GM12875 (cell line): ENCODE data around the gene SLCO3A1.

ENCODE experiments used
- H3K4me3 ChIP-seq: one replicate; pipeline ENCODE4 v1.5.1; 2011; ENCODE audit warnings: low read depth, low read length, control low read depth
- TF ChIP-seq, protein P1 (sequence below): IDR thresholded peaks from 2 replicates; pipeline ENCODE4 v1.5.1; 2011; ENCODE audit warnings: low read depth, mild to moderate bottlenecking, control low read depth, inconsistent platforms, low read length, moderate library complexity, borderline replicate concordance; ENCODE audit not compliant: insufficient read depth

SLCO3A1 gene

DNA sequence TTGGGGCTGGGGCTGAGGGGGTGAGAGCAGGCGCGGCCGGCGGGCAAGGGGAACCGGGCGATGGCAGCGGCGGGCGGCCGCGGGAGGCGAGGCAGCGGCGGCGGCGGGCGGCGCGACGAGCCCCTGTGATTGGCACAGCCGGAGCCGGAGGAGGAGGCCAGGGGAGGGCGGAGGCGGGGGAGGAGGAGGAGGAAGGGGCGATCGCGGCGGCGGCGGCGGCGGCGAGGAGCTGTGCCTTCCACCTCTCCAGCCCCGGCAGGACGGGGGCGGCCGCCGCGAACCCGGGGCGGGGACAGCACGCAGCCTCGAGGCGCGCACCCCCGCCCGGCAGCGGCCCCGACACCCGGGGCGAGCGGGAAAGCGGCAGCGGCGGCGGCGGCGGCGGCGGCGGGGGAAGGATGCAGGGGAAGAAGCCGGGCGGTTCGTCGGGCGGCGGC lies at the start of gene SLCO3A1:
Gene SLCO3A1, plus strand, starts transcription at position 198 of the 437 bp plus-strand sequence.
- H3K4me3 ChIP-seq = no peak within 1 kb of the TSS
- TF ChIP-seq, protein P1, sequence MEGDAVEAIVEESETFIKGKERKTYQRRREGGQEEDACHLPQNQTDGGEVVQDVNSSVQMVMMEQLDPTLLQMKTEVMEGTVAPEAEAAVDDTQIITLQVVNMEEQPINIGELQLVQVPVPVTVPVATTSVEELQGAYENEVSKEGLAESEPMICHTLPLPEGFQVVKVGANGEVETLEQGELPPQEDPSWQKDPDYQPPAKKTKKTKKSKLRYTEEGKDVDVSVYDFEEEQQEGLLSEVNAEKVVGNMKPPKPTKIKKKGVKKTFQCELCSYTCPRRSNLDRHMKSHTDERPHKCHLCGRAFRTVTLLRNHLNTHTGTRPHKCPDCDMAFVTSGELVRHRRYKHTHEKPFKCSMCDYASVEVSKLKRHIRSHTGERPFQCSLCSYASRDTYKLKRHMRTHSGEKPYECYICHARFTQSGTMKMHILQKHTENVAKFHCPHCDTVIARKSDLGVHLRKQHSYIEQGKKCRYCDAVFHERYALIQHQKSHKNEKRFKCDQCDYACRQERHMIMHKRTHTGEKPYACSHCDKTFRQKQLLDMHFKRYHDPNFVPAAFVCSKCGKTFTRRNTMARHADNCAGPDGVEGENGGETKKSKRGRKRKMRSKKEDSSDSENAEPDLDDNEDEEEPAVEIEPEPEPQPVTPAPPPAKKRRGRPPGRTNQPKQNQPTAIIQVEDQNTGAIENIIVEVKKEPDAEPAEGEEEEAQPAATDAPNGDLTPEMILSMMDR = no peak

DNA sequence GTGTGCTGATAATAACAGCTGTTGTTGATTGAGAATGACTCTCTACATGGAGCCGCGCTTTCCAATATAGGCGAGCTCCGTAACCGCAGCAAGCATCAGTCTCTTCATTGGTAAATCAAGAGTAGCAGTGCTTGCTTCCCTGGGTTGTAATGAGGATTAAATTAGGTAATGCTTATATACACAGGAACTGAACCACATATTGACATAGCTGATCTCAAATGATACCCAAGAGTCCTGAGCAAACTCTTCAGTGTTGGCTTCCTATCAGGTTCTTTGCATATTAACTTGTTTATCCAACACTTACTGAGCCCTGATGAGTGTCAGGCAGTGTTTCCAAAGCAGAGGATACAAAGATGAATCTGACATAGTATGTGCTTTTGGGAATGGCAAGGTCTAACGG lies 46.4 kb upstream of the SLCO3A1 start:
- TF ChIP-seq, protein P1 = no peak
- H3K4me3 ChIP-seq = no peak overlapping the region

DNA sequence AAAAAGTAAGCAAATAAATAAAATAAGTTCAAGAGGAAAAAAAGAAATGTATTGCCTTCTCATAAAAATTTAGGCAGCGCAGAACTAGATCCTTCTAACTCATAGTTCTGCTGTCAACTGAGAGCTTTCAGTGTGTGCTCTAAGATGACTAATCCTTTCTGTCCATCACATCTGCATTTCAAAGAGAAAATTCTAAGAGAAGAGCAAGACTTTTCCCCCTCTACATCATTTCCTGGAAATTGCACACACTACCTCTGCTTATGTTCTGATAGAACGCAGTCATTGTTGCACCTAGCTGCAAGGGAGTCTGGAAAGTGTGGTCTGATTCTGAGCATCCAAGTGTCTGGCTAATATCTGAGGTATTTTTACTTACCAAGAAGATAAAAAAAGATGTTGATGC lies 39.6 kb upstream of the SLCO3A1 start:
- TF ChIP-seq, protein P1 = no peak
- no peak overlapping the region for H3K4me3 ChIP-seq

DNA sequence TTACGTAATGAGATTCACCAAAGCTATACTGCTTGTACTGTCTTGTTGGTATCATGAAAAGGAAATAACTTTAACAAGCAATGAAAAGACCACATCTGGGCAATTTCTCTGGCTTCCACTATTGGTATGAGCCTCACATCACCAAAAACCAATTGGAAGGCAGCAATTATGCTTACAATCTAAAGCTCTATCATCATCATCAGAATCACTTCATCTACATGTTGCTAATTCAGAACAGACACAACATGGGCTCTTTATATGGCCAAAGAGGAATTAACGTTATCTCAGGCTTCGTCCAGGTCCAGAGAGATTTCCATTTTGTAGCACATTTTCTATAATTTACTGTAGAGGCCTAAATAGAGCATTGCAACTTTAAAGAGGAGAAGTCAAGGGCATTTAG lies 36.6 kb upstream of the SLCO3A1 start:
- TF ChIP-seq, protein P1 = no peak
- H3K4me3 ChIP-seq = no peak overlapping the region

DNA sequence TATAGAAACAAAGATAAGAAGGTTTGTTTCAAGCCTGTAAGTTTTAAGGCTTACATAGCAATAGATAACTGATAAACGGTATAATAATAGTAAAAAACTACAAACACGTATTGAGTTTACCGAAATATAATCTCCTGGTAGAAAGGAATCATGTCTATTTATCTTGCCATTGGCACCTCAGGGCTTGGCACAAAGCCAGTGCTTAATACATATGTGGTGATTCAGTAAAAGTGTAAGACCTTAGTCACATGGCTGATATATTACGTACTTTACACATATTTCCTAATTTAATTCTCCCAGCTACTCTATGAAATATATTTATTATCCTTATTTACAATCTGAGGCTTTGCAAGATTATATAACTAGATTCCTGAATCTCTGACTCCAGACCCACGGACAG lies 32.0 kb upstream of the SLCO3A1 start:
- H3K4me3 ChIP-seq = no peak overlapping the region
- TF ChIP-seq, protein P1 = no peak

DNA sequence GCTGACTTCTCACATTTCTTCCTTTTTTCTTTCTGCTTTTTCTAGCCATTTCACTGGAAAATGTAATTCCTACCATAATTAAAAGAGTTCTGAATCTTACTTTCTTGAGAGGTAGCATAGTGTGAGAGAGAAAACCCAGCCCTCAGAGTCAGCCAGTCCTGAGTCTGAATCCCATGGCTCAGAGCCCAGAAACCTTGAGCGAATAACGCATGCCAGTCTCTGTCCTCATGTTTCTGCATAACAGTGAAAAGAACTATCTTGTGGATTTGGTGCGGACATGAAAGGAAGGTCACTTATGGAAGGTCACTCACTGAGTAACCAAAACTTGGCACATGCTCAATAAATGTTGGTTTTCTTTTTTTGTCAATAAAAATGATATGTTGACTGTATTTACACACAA lies 29.3 kb upstream of the SLCO3A1 start:
- H3K4me3 ChIP-seq = no peak overlapping the region
- TF ChIP-seq, protein P1 = no peak

DNA sequence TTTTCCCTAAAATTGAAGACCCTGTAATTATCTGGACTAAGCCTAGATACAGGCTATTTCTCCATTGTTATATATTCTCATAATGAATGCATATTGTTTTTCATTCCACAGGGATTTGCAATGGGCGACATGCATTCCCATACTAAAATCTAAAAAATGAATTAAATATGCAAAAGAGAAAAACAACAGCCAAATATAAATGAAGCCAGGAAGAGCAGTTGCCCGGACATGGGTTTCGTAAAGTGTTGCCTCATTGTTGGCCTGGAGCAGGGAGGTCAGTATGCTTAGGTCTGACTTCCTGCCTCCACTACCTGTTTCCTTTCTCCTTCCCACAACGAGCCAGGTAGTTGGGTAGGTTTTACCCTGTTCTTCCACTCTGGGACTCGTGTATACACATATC lies 27.1 kb upstream of the SLCO3A1 start:
- TF ChIP-seq, protein P1 = no peak
- H3K4me3 ChIP-seq = no peak overlapping the region
